Mesendoderm (in vitro differentiated cells): ENCODE results near the gene NMB.
"Not testable (repeated sequence)": the region's sequence is repeated elsewhere in the genome, so short reads cannot be mapped to it uniquely, and the experiment has no call there.

Experiments
- DNase-seq: peaks from one replicate; pipeline ENCODE4 v3.0.0; 2013
- H2AK5ac ChIP-seq: 2 replicates; pipeline ENCODE4 v1.6.1; 2013; ENCODE audit warnings: low read length, inconsistent platforms
- H2BK120ac ChIP-seq: 2 replicates; pipeline ENCODE4 v1.6.1; 2013; ENCODE audit warnings: low read depth, mild to moderate bottlenecking, low read length, moderate library complexity, mixed read lengths
- H2BK15ac ChIP-seq: replicated peaks from 2 replicates; pipeline ENCODE4 v1.6.1; 2013; ENCODE audit warnings: low read depth, mild to moderate bottlenecking, moderate library complexity
- H2BK5ac ChIP-seq: 2 replicates; pipeline ENCODE4 v1.6.1; 2013; ENCODE audit warnings: low read length, inconsistent platforms
- H3K18ac ChIP-seq: 2 replicates; pipeline ENCODE4 v1.6.1; 2013; ENCODE audit warnings: mild to moderate bottlenecking, low read length, mixed read lengths
- H3K23ac ChIP-seq: one replicate; pipeline ENCODE4 v1.6.1; 2013; ENCODE audit warnings: low read length
- H3K27ac ChIP-seq: 2 replicates; pipeline ENCODE4 v1.5.1; 2013; ENCODE audit warnings: low read depth, mild to moderate bottlenecking, inconsistent platforms, low read length, moderate library complexity
- H3K27me3 ChIP-seq: 2 replicates; pipeline ENCODE4 v1.6.1; 2013; ENCODE audit warnings: low read length, control low read depth, mild to moderate bottlenecking, inconsistent platforms; ENCODE audit not compliant: insufficient read depth, poor library complexity
- H3K36me3 ChIP-seq: 2 replicates; pipeline ENCODE4 v1.6.1; 2013; ENCODE audit warnings: low read length, inconsistent platforms; ENCODE audit not compliant: control insufficient read depth, insufficient read depth
- H3K4ac ChIP-seq: one replicate; pipeline ENCODE4 v1.6.1; 2013; ENCODE audit warnings: low read depth, mild to moderate bottlenecking, low read length, moderate library complexity
- H3K4me1 ChIP-seq: 2 replicates; pipeline ENCODE4 v1.6.1; 2013; ENCODE audit warnings: low read depth, low read length, inconsistent platforms; ENCODE audit not compliant: control insufficient read depth
- H3K4me2 ChIP-seq: 2 replicates; pipeline ENCODE4 v1.6.1; 2013; ENCODE audit warnings: low read length
- H3K4me3 ChIP-seq: 2 replicates; pipeline ENCODE4 v1.5.1; 2013; ENCODE audit warnings: mild to moderate bottlenecking, low read length
- H3K56ac ChIP-seq: one replicate; pipeline ENCODE4 v1.6.1; 2013; ENCODE audit warnings: low read length
- H3K79me1 ChIP-seq: 2 replicates; pipeline ENCODE4 v1.6.1; 2013; ENCODE audit warnings: low read length, inconsistent platforms
- H3K79me2 ChIP-seq: 2 replicates; pipeline ENCODE4 v1.6.1; 2013; ENCODE audit warnings: mild to moderate bottlenecking, low read length; ENCODE audit not compliant: control insufficient read depth, insufficient read depth
- H3K9ac ChIP-seq: 2 replicates; pipeline ENCODE4 v1.6.1; 2013; ENCODE audit warnings: low read length, inconsistent platforms
- H4K5ac ChIP-seq: one replicate; pipeline ENCODE4 v1.6.1; 2013; ENCODE audit warnings: low read length
- H4K8ac ChIP-seq: one replicate; pipeline ENCODE4 v1.6.1; 2013; ENCODE audit warnings: low read depth, mild to moderate bottlenecking, control low read depth, low read length, moderate library complexity
- WGBS: extraction: QIAGEN DNeasy Blood & Tissue Kit; methylation state at CpG from one replicate; pipeline ENCODE4 v1.1.7; 2013; ENCODE audit warnings: low lambda C conversion rate, missing lambda C conversion rate; ENCODE audit not compliant: insufficient coverage; ENCODE audit errors: extremely low coverage; 5-methylcytosine and 5-hydroxymethylcytosine counted together

The NMB gene

GRCh38 chr15:84645496-84645895 lies 12.5 kb downstream of the NMB start:
- H2BK5ac ChIP-seq, result no peak overlapping the region
- no peak overlapping the region for H3K9ac ChIP-seq
- H2AK5ac ChIP-seq, result no peak overlapping the region
- no peak overlapping the region for H3K18ac ChIP-seq
- no peak overlapping the region for H2BK15ac ChIP-seq
- H4K5ac ChIP-seq, result no peak overlapping the region
- no peaks in the 10 kb centered on the region for H3K79me2 ChIP-seq
- no peaks in the 10 kb centered on the region for H3K4me1 ChIP-seq
- no peaks in the 10 kb centered on the region for H3K27me3 ChIP-seq
- no peak overlapping the region for H3K4me3 ChIP-seq
- no peak overlapping the region for H4K8ac ChIP-seq
- no CpG with 5 or more reads among the region's 10 CpGs for WGBS
- H2BK120ac ChIP-seq, result no peak overlapping the region
- H3K4me2 ChIP-seq, result no peak overlapping the region
- H3K79me1 ChIP-seq, result no peaks in the 10 kb centered on the region
- H3K4ac ChIP-seq, result no peak overlapping the region
- no peak for DNase-seq
- H3K23ac ChIP-seq, result no peak overlapping the region
- H3K36me3 ChIP-seq, result peaks cover 30% of the 10 kb centered on the region
- no peak overlapping the region for H3K56ac ChIP-seq
- no peak overlapping the region for H3K27ac ChIP-seq

GRCh38 chr15:84643838-84644237 lies 14.2 kb downstream of the NMB start:
- H3K27me3 ChIP-seq, result no peaks in the 10 kb centered on the region
- WGBS, result no CpG with 5 or more reads among the region's 6 CpGs
- H3K23ac ChIP-seq, result no peak overlapping the region
- no peak overlapping the region for H3K4me3 ChIP-seq
- H3K56ac ChIP-seq, result no peak overlapping the region
- H2BK15ac ChIP-seq, result no peak overlapping the region
- no peak overlapping the region for H3K27ac ChIP-seq
- no peaks in the 10 kb centered on the region for H3K79me1 ChIP-seq
- H3K4me2 ChIP-seq, result no peak overlapping the region
- no peak overlapping the region for H2BK120ac ChIP-seq
- H4K8ac ChIP-seq, result no peak overlapping the region
- H2AK5ac ChIP-seq, result no peak overlapping the region
- no peak overlapping the region for H3K4ac ChIP-seq
- H3K36me3 ChIP-seq, result peaks cover 31% of the 10 kb centered on the region
- no peaks in the 10 kb centered on the region for H3K4me1 ChIP-seq
- no peak overlapping the region for H3K9ac ChIP-seq
- DNase-seq, result no peak
- H3K18ac ChIP-seq, result no peak overlapping the region
- no peaks in the 10 kb centered on the region for H3K79me2 ChIP-seq
- no peak overlapping the region for H4K5ac ChIP-seq
- H2BK5ac ChIP-seq, result no peak overlapping the region

- no CpG with 5 or more reads among the region's 2 CpGs for WGBS
- not testable (repeated sequence) for H4K8ac ChIP-seq, H3K4me1 ChIP-seq, H2BK120ac ChIP-seq, H3K79me2 ChIP-seq, H3K9ac ChIP-seq, H2BK5ac ChIP-seq, H3K79me1 ChIP-seq, H2AK5ac ChIP-seq, H3K4ac ChIP-seq, DNase-seq, H2BK15ac ChIP-seq, H3K4me3 ChIP-seq, H3K27me3 ChIP-seq, H3K27ac ChIP-seq, H3K56ac ChIP-seq, H4K5ac ChIP-seq, H3K4me2 ChIP-seq, H3K18ac ChIP-seq, H3K23ac ChIP-seq
- peaks cover 22% of the 10 kb centered on the region for H3K36me3 ChIP-seq
These were observed 15.4 kb downstream of the NMB start for GRCh38 chr15:84642640-84643039.

- H3K4ac ChIP-seq, DNase-seq, H2AK5ac ChIP-seq, H3K4me1 ChIP-seq, H4K5ac ChIP-seq, H2BK120ac ChIP-seq, H2BK5ac ChIP-seq, H3K27ac ChIP-seq, H3K27me3 ChIP-seq, H3K56ac ChIP-seq, H3K4me3 ChIP-seq, H3K9ac ChIP-seq, H2BK15ac ChIP-seq, H4K8ac ChIP-seq, H3K79me2 ChIP-seq, H3K79me1 ChIP-seq, H3K23ac ChIP-seq, H3K18ac ChIP-seq, H3K4me2 ChIP-seq: not testable (repeated sequence)
- no CpG with 5 or more reads among the region's 9 CpGs for WGBS
- H3K36me3 ChIP-seq, result peaks cover 21% of the 10 kb centered on the region
These were observed 16.1 kb downstream of the NMB start for GRCh38 chr15:84641871-84642270.

- no peaks in the 10 kb centered on the region for H3K79me2 ChIP-seq
- no peaks in the 10 kb centered on the region for H3K4me1 ChIP-seq
- no peak overlapping the region for H3K27ac ChIP-seq
- H3K79me1 ChIP-seq, result no peaks in the 10 kb centered on the region
- no peak overlapping the region for H3K4ac ChIP-seq
- H3K4me3 ChIP-seq, result no peak overlapping the region
- no peak overlapping the region for H4K5ac ChIP-seq
- H3K23ac ChIP-seq, result no peak overlapping the region
- peak overlapping the region; percentile 4 for H3K56ac ChIP-seq
- no peak overlapping the region for H2BK15ac ChIP-seq
- H2BK5ac ChIP-seq, result no peak overlapping the region
- H3K36me3 ChIP-seq, result peaks cover 7% of the 10 kb centered on the region
- H4K8ac ChIP-seq, result no peak overlapping the region
- no peaks in the 10 kb centered on the region for H3K27me3 ChIP-seq
- peak; percentile 82 for DNase-seq
- no peak overlapping the region for H3K4me2 ChIP-seq
- H3K9ac ChIP-seq, result peak overlapping the region; percentile 13
- no peak overlapping the region for H3K18ac ChIP-seq
- no peak overlapping the region for H2BK120ac ChIP-seq
- no peak overlapping the region for H2AK5ac ChIP-seq
- no CpG with 5 or more reads among the region's 3 CpGs for WGBS
These were observed 19.9 kb downstream of the NMB start for GRCh38 chr15:84638103-84638502.

GRCh38 chr15:84634228-84634837 lies 23.7 kb downstream of the NMB start:
- H3K18ac ChIP-seq, result no peak overlapping the region
- H4K8ac ChIP-seq, result no peak overlapping the region
- no peak for DNase-seq
- peak overlapping the region; percentile 49 for H3K4me3 ChIP-seq
- H3K36me3 ChIP-seq, result no peaks in the 10 kb centered on the region
- peak overlapping the region; percentile 77 for H3K9ac ChIP-seq
- H3K4me1 ChIP-seq, result no peaks in the 10 kb centered on the region
- H4K5ac ChIP-seq, result no peak overlapping the region
- H3K56ac ChIP-seq, result peak overlapping the region; percentile 86
- no peak overlapping the region for H3K4ac ChIP-seq
- no peak overlapping the region for H2BK15ac ChIP-seq
- no peak overlapping the region for H3K23ac ChIP-seq
- H3K27ac ChIP-seq, result no peak overlapping the region
- peak overlapping the region; percentile 82 for H3K4me2 ChIP-seq
- WGBS, result no CpG with 5 or more reads among the region's 23 CpGs
- H3K27me3 ChIP-seq, result no peaks in the 10 kb centered on the region
- no peak overlapping the region for H2BK120ac ChIP-seq
- no peak overlapping the region for H2AK5ac ChIP-seq
- no peaks in the 10 kb centered on the region for H3K79me2 ChIP-seq
- no peak overlapping the region for H2BK5ac ChIP-seq
- H3K79me1 ChIP-seq, result no peaks in the 10 kb centered on the region
